ENCODE results near the gene USP10. TPM values are rescaled to one million over a fixed set of nuclear protein-coding genes. Genes with fewer than 3 reads are reported as not detected.

Gene USP10
- total RNA-seq, 4 donors from 2014 or later = 61.1 to 103 (median 74.4) TPM

GRCh38 chr16:84720177-84720579, 20.4 kb downstream of the USP10 start:
- Histone ChIP-seq H3K27ac (no peak overlapping the region), H3K36me3 (no peaks in the 10 kb centered on the region), H3K9me3 (no peaks in the 10 kb centered on the region), H3K4me1 (peaks cover 31 to 39% of the 10 kb centered on the region in 2 donors), H3K27me3 (no peaks in the 10 kb centered on the region), H3K4me3 (no peak overlapping the region)
- DNase-seq = no peak
- intact Hi-C loops (cut with DNase I; ENCODE audit: low total_unique reads) = no loop called here
- in situ Hi-C loops (cut with MboI; ENCODE audit: low sequenced_read_pairs in 4 of 4) = loop anchor here in 2 of 4 donors (10.0 kb wide), 2 partner anchors 45 to 105 kb away; partner anchors contain the start of gene COTL1 (in 1 of the 2)
- TF ChIP-seq CTCF (IDR thresholded peaks at IDR 0.05 in 4 of 5, conservative IDR thresholded peaks at IDR 0.05 in 1 of 5) (no peak), POLR2A (IDR thresholded peaks at IDR 0.05) (no peak)
- ATAC-seq = no peak

- no peak overlapping the region for H3K4me3 ChIP-seq
- TF ChIP-seq POLR2A (IDR thresholded peaks at IDR 0.05) (no peak), CTCF (IDR thresholded peaks at IDR 0.05 in 4 of 5, conservative IDR thresholded peaks at IDR 0.05 in 1 of 5) (no peak)
- H3K36me3 ChIP-seq = no peaks in the 10 kb centered on the region
- intact Hi-C loops (cut with DNase I; ENCODE audit: low total_unique reads) (no loop called here), in situ Hi-C loops (cut with MboI; ENCODE audit: low sequenced_read_pairs in 4 of 4) (loop anchor here in 2 of 4 donors (10.0 kb wide), 2 partner anchors 47 to 107 kb away; partner anchors contain the start of gene COTL1 (in 1 of the 2))
- no peaks in the 10 kb centered on the region for H3K9me3 ChIP-seq
- no peak for DNase-seq
- H3K27ac ChIP-seq = no peak overlapping the region
- no peaks in the 10 kb centered on the region for H3K27me3 ChIP-seq
- H3K4me1 ChIP-seq = peaks cover 32 to 33% of the 10 kb centered on the region in 2 donors
- ATAC-seq = no peak
Observed at GRCh38 chr16:84722068-84722467, 22.3 kb downstream of the USP10 start.

GRCh38 chr16:84723906-84724305, 24.1 kb downstream of the USP10 start:
- ATAC-seq = no peak
- H3K9me3 ChIP-seq = no peaks in the 10 kb centered on the region

GRCh38 chr16:84724606-84725309, 25.0 kb downstream of the USP10 start:
- Histone ChIP-seq H3K27me3 (no peaks in the 10 kb centered on the region), H3K36me3 (no peaks in the 10 kb centered on the region), H3K4me1 (peaks cover 35 to 39% of the 10 kb centered on the region in 2 donors), H3K4me3 (no peak overlapping the region), H3K27ac (no peak overlapping the region), H3K9me3 (no peaks in the 10 kb centered on the region)
- ATAC-seq (no peak), DNase-seq (no peak)
- intact Hi-C loops (cut with DNase I; ENCODE audit: low total_unique reads) = no loop called here
- in situ Hi-C loops (cut with MboI; ENCODE audit: low sequenced_read_pairs in 4 of 4) = loop anchor here (5.0 to 10.0 kb wide), 6 partner anchors 47 to 212 kb away; partner anchors contain the start of gene COTL1 (in 1 of the 4)
- no peak for TF ChIP-seq POLR2A (IDR thresholded peaks at IDR 0.05)
- no peak for TF ChIP-seq CTCF (IDR thresholded peaks at IDR 0.05 in 4 of 5, conservative IDR thresholded peaks at IDR 0.05 in 1 of 5)

More at GRCh38 chr16:84723906-84724305, 24.1 kb downstream of the USP10 start:
- peaks cover 33 to 38% of the 10 kb centered on the region in 2 donors for H3K4me1 ChIP-seq
- no peak overlapping the region for H3K4me3 ChIP-seq
- no peak for DNase-seq
- no peak overlapping the region for H3K27ac ChIP-seq
- intact Hi-C loops (cut with DNase I; ENCODE audit: low total_unique reads) (no loop called here), in situ Hi-C loops (cut with MboI; ENCODE audit: low sequenced_read_pairs in 4 of 4) (loop anchor here in 2 of 4 donors (10.0 kb wide), 2 partner anchors 49 to 109 kb away; partner anchors contain the start of gene COTL1 (in 1 of the 2))
- TF ChIP-seq CTCF (IDR thresholded peaks at IDR 0.05 in 4 of 5, conservative IDR thresholded peaks at IDR 0.05 in 1 of 5) (no peak), POLR2A (IDR thresholded peaks at IDR 0.05) (no peak)
- H3K27me3 ChIP-seq = no peaks in the 10 kb centered on the region
- no peaks in the 10 kb centered on the region for H3K36me3 ChIP-seq
